ENCODE data around the gene TSPOAP1. TPM values are rescaled to one million over a fixed set of nuclear protein-coding genes. Genes with fewer than 3 reads are reported as not detected.

TSPOAP1 gene
- polyA plus RNA-seq, 2 of the 4 experiments (the other 2 are of a cell fraction) = not detected

GRCh38 chr17:58369214-58370031 is 40.8 kb upstream of the TSPOAP1 start:
- POLR2A ChIA-PET = interaction anchor here (1.3 kb wide), 1 partner anchor 18 kb away, joined by 6 read pairs; the partner anchor contains the start of gene SUPT4H1
- Histone ChIP-seq H3K4me3 (no peak overlapping the region), H3K27ac (no peak overlapping the region), H3K9me3 (no peaks in the 10 kb centered on the region), H3K4me1 (peaks cover 10% of the 10 kb centered on the region), H3K4me2 (no peak overlapping the region)
- ATAC-seq (no peak), FAIRE-seq (no peak), DNase-seq (ENCODE audit: low read depth in 1 of 2, low spot score in 1 of 2) (no peak)
- TF ChIP-seq NPAS2 (CRISPR knock-in tag; IDR thresholded peaks at IDR 0.05; ENCODE audit: borderline replicate concordance) = no peak
- no peak for TF ChIP-seq CHD2 (IDR thresholded peaks at IDR 0.05; ENCODE audit: low read length, partially characterized antibody)
- CTCF ChIA-PET = interaction anchor here (0.6 to 3.3 kb wide), 9 partner anchors 9 to 87 kb away, joined by 3 to 11 read pairs (median 5); partner anchors contain the start of genes RNF43 and SUPT4H1
- WGBS (ENCODE audit: missing lambda C conversion rate) = 50% methylated on average over 5 of the region's 5 CpGs

DNA sequence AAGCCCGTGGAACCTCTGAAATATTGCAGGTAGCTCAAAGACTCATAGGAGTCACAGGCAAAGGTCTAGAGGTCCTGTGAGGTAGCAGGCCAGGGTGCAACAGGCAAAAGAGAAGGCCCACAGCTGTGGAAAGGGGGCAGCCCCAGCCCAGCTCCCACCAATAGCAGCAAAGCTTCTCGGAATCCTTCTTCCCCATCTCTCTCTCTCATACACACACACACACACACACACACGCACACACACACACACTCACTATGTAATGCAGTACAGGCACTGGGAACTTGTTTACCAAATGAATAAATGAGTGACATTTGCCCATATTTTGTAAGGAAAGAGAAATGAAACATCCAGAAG is 40.2 kb upstream of the TSPOAP1 start:
- ATAC-seq (no peak), DNase-seq (ENCODE audit: low read depth in 1 of 2, low spot score in 1 of 2) (no peak), FAIRE-seq (no peak)
- 82% methylated on average over 3 of the region's 3 CpGs for WGBS (ENCODE audit: missing lambda C conversion rate)
- POLR2A ChIA-PET = interaction anchor here (1.3 kb wide), 1 partner anchor 17 kb away, joined by 6 read pairs; the partner anchor contains the start of gene SUPT4H1
- Histone ChIP-seq H3K4me1 (peaks cover 16% of the 10 kb centered on the region), H3K27ac (no peak overlapping the region), H3K4me2 (no peak overlapping the region), H3K9me3 (no peaks in the 10 kb centered on the region), H3K4me3 (no peak overlapping the region)
- no peak for TF ChIP-seq PBX3 (IDR thresholded peaks at IDR 0.05)
- CTCF ChIA-PET = interaction anchor here (0.9 to 3.3 kb wide), 4 partner anchors 9 to 17 kb away, joined by 3 to 11 read pairs (median 6); partner anchors contain the start of gene SUPT4H1

DNA sequence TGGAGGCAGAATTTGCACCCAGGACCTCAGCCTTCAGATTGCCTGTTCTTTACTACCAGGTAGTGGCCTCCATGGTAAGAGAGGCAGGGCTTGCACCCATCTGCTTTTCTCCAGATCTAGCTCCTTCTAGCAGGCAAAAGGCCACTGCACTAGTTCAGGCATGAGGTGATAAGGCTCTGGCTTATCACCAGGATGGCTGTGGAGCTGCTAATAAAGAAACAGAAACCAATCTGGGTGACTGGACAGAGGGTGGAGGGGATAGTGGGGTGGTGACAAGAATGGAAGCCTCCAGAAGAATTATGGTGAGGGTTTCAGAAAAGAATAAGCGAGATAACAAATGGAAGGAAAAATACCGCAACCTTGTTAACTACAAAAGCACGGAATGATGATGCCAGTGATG is 38.9 kb upstream of the TSPOAP1 start:
- TF ChIP-seq CHD2 (IDR thresholded peaks at IDR 0.05; ENCODE audit: low read length, partially characterized antibody) (no peak), EHF (CRISPR knock-in tag; IDR thresholded peaks at IDR 0.05) (no peak), RAD21 (conservative IDR thresholded peaks at IDR 0.05 in 1 of 2, IDR thresholded peaks at IDR 0.05 in 1 of 2) (no peak)
- WGBS (ENCODE audit: missing lambda C conversion rate) = 84% methylated on average over 3 of the region's 3 CpGs
- POLR2A ChIA-PET = interaction anchor here (1.2 kb wide), 1 partner anchor 15 kb away, joined by 6 read pairs; the partner anchor contains the start of gene SUPT4H1
- Histone ChIP-seq H3K4me2 (no peak overlapping the region), H3K4me1 (peaks cover 17% of the 10 kb centered on the region), H3K27ac (no peak overlapping the region), H3K9me3 (no peaks in the 10 kb centered on the region), H3K4me3 (no peak overlapping the region)
- CTCF ChIA-PET = interaction anchor here (0.7 to 3.3 kb wide), 3 partner anchors 11 to 50 kb away, joined by 3 to 11 read pairs (median 10); partner anchors contain the start of gene SUPT4H1
- ATAC-seq (no peak), DNase-seq (ENCODE audit: low read depth in 1 of 2, low spot score in 1 of 2) (no peak), FAIRE-seq (no peak)

GRCh38 chr17:58365980-58366595 is 37.5 kb upstream of the TSPOAP1 start:
- WGBS (ENCODE audit: missing lambda C conversion rate) = 63% methylated on average over 5 of the region's 5 CpGs
- ATAC-seq (no peak), FAIRE-seq (no peak), DNase-seq (ENCODE audit: low read depth in 1 of 2, low spot score in 1 of 2) (no peak)
- Histone ChIP-seq H3K9me3 (no peaks in the 10 kb centered on the region), H3K4me2 (no peak overlapping the region), H3K27ac (0 out of 6 replicates have a peak overlapping the region, but pooled peaks of 1 of the 2 experiments have one; percentile 14), H3K4me3 (no peak overlapping the region), H3K4me1 (peaks cover 21% of the 10 kb centered on the region)
- TF ChIP-seq MYC (IDR thresholded peaks at IDR 0.05; ENCODE audit: borderline replicate concordance, low read length) = no peak
- no peak for TF ChIP-seq E2F6 (IDR thresholded peaks at IDR 0.05; ENCODE audit: borderline replicate concordance, low read depth)
- no peak for TF ChIP-seq HEYL (CRISPR knock-in tag; IDR thresholded peaks at IDR 0.05)
- TF ChIP-seq HMGXB4 (CRISPR knock-in tag; IDR thresholded peaks at IDR 0.05; ENCODE audit: borderline replicate concordance) = no peak
- POLR2A ChIA-PET = interaction anchor here (0.9 kb wide), 1 partner anchor 14 kb away, joined by 3 read pairs; the partner anchor contains the start of gene SUPT4H1
- CTCF ChIA-PET = interaction anchor here (0.5 to 2.8 kb wide), 5 partner anchors 12 to 81 kb away, joined by 3 to 10 read pairs (median 4); no protein-coding TSS in a partner anchor
